Tibial artery (tissue), 4 donors: ENCODE results near the gene CCSER1.

Experiments used
- DNase-seq, 2 donors: peaks; one replicate each; pipeline ENCODE4 v3.0.0-alpha.2; 2019
- H3K27ac ChIP-seq, 2 donors: fragments of 200-600 bp; sonication (generic) in 1 of 2; 1 replicate in 1 of 2; 2 replicates in 1 of 2; pipeline ENCODE4 v1.5.1; 2018 to 2019; ENCODE audit warnings: mild to moderate bottlenecking in 1 of 2
- H3K27me3 ChIP-seq, 2 donors: fragments of 200-600 bp; sonication (generic) in 1 of 2; one replicate each; pipeline versions ENCODE4 v1.5.1 to v1.6.0; 2016 to 2019
- H3K36me3 ChIP-seq, 3 donors: fragments of 200-600 bp; sonication (generic) in 2 of 3; one replicate each; pipeline ENCODE4 v1.5.1; 2016 to 2019; ENCODE audit warnings: mild to moderate bottlenecking in 2 of 3
- H3K4me1 ChIP-seq, 4 donors: fragments of 200-600 bp; sonication (generic) in 2 of 4; 1 replicate in 3 of 4; 2 replicates in 1 of 4; pipeline ENCODE4 v1.5.1; 2016 to 2019
- H3K4me3 ChIP-seq, 2 donors: fragments of 200-600 bp; sonication (generic) in 1 of 2; 1 replicate in 1 of 2; 2 replicates in 1 of 2; pipeline ENCODE4 v1.5.1; 2018 to 2019; ENCODE audit warnings: mild to moderate bottlenecking in 2 of 2
- H3K9me3 ChIP-seq, 3 donors: fragments of 200-600 bp; sonication (generic) in 1 of 3; one replicate each; pipeline ENCODE4 v1.5.1; 2016 to 2019
- CTCF ChIP-seq, 2 experiments: fragments of 200-600 bp in 1 of 2; fragments of 450-650 bp in 1 of 2; IDR thresholded peaks; one replicate each; pipeline ENCODE4 v1.5.1; 2017 to 2019; ENCODE audit warnings: antibody characterized with exemption in 2 of 2, mild to moderate bottlenecking in 1 of 2, moderate library complexity in 1 of 2
- intact Hi-C: fragments of 100-400 bp; cut with DNase I; formaldehyde crosslinking; loops from one replicate; pipeline ENCODE4 v1.15.0; 2023; ENCODE audit warnings: low total_unique reads

CCSER1 gene

DNA sequence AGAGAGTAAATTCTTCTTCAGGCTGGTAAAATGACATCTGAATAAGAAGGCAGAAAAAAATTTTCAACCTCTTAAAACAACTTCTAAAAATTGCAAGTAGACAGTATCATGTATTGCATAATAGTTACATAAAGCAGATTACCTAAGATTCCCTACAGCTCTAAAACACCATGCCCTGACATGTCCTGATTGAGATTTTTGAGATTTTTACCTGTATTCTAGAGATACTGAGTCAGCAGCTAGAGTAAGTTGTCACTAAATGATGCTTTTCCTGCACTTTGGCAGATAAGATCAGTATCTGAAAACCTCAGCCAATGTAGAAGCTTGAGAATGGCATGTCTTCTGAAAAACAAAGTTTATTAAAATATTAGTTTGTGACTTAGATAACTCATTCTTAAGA is 713.6 kb downstream of the CCSER1 start:
- no peaks in the 10 kb centered on the region for H3K9me3 ChIP-seq
- no peak overlapping the region for H3K27ac ChIP-seq
- peaks cover 0 to under 1% (median 0%) of the 10 kb centered on the region in 4 donors for H3K4me1 ChIP-seq
- H3K27me3 ChIP-seq = no peaks in the 10 kb centered on the region
- intact Hi-C loops = no loop called here
- no peak overlapping the region for H3K4me3 ChIP-seq
- DNase-seq = no peak
- no peaks in the 10 kb centered on the region for H3K36me3 ChIP-seq
- no peak for TF ChIP-seq CTCF (IDR thresholded peaks at IDR 0.05)

GRCh38 chr4:90841676-90842075 is 714.5 kb downstream of the CCSER1 start:
- intact Hi-C loops = no loop called here
- no peak for TF ChIP-seq CTCF (IDR thresholded peaks at IDR 0.05)
- H3K4me1 ChIP-seq = peaks cover 0 to 3% (median 0%) of the 10 kb centered on the region in 4 donors
- H3K9me3 ChIP-seq = no peaks in the 10 kb centered on the region
- DNase-seq = no peak
- H3K4me3 ChIP-seq = no peak overlapping the region
- no peaks in the 10 kb centered on the region for H3K27me3 ChIP-seq
- H3K27ac ChIP-seq = no peak overlapping the region
- H3K36me3 ChIP-seq = no peaks in the 10 kb centered on the region

DNA sequence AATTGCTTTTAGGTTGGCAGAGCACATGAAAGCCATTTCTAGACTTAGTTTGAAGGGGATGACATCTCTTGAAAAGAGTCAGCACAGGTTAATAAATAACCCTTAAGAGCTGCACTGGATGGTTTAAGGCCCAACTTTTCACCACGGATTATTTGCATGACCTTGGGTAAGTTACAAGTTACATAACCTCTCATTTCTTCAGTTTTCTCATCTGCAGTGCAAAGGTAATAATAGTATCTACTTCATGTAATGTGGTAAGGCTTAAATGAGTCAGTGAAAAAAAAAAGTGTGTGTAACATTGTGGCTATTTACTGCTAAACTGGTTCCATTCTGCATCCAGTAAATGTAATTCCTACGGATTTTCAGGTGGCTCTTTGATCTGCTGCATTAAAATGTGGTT is 715.8 kb downstream of the CCSER1 start:
- H3K27me3 ChIP-seq = no peaks in the 10 kb centered on the region

GRCh38 chr4:90844241-90844640 is 717.0 kb downstream of the CCSER1 start:
- H3K27me3 ChIP-seq = no peaks in the 10 kb centered on the region
- TF ChIP-seq CTCF (IDR thresholded peaks at IDR 0.05) = no peak
- intact Hi-C loops = no loop called here
- no peaks in the 10 kb centered on the region for H3K9me3 ChIP-seq
- no peak for DNase-seq
- no peak overlapping the region for H3K27ac ChIP-seq
- no peak overlapping the region for H3K4me3 ChIP-seq
- H3K36me3 ChIP-seq = no peaks in the 10 kb centered on the region
- peaks cover 0 to 3% (median 0%) of the 10 kb centered on the region in 4 donors for H3K4me1 ChIP-seq

More for the DNA sequence above, 715.8 kb downstream of the CCSER1 start:
- no peak for DNase-seq
- Histone ChIP-seq H3K27ac (no peak overlapping the region), H3K36me3 (no peaks in the 10 kb centered on the region), H3K9me3 (no peaks in the 10 kb centered on the region), H3K4me3 (no peak overlapping the region), H3K4me1 (peaks cover 0 to 3% (median 0%) of the 10 kb centered on the region in 4 donors)
- intact Hi-C loops = no loop called here
- no peak for TF ChIP-seq CTCF (IDR thresholded peaks at IDR 0.05)

DNA sequence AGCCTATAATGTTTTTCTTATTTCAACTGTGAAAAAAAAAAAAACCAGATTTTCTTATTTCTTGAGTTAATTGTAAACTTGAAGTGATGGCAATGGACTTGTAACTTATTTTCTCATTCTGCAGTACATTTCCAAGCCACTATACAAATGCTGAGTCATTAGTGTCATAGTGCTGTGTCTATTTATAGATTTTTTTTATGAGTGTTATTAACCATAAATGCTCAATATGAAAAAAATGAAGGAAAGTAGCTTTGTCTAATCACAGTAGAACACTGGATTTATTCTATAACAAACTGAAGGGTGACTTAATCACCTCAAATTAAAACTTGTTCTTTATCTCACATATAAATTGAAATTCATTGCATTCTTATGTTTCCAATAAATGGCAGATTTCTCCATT is 718.6 kb downstream of the CCSER1 start:
- H3K27ac ChIP-seq = no peak overlapping the region
- no peaks in the 10 kb centered on the region for H3K9me3 ChIP-seq
- TF ChIP-seq CTCF (IDR thresholded peaks at IDR 0.05) = no peak
- intact Hi-C loops = no loop called here
- H3K36me3 ChIP-seq = no peaks in the 10 kb centered on the region
- no peak overlapping the region for H3K4me3 ChIP-seq
- DNase-seq = no peak
- H3K4me1 ChIP-seq = peaks cover 0 to 3% (median 0%) of the 10 kb centered on the region in 4 donors
- H3K27me3 ChIP-seq = no peaks in the 10 kb centered on the region

GRCh38 chr4:90852237-90852636 is 725.0 kb downstream of the CCSER1 start:
- Histone ChIP-seq H3K4me1 (peaks cover 0 to 18% (median 0%) of the 10 kb centered on the region in 4 donors), H3K9me3 (no peaks in the 10 kb centered on the region), H3K4me3 (no peak overlapping the region), H3K27ac (no peak overlapping the region), H3K36me3 (no peaks in the 10 kb centered on the region), H3K27me3 (no peaks in the 10 kb centered on the region)
- intact Hi-C loops = no loop called here
- no peak for DNase-seq
- no peak for TF ChIP-seq CTCF (IDR thresholded peaks at IDR 0.05)
